Lung (tissue), 12 donors: Measurements from ENCODE around the gene SPRR2F. TPM values are rescaled to one million over a fixed set of nuclear protein-coding genes. Genes with fewer than 3 reads are reported as not detected.
"Not testable (repeated sequence)": the region's sequence is repeated elsewhere in the genome, so short reads cannot be mapped to it uniquely, and the experiment has no call there.

ENCODE experiments used
- ATAC-seq: fragments of 200-7000 bp; cut with Tn5 transposase; one replicate; pipeline ENCODE4 v1.9.1; 2020; ENCODE audit warnings: moderate number of reproducible peaks; ENCODE audit not compliant: insufficient read depth, low FRiP score
- DNase-seq, 3 donors: peaks; one replicate each; pipeline ENCODE4 v3.0.0-alpha.2; 2013 to 2017
- H3K27ac ChIP-seq, 2 donors: one replicate each; pipeline ENCODE4 v1.5.1; 2013; ENCODE audit warnings: mild to moderate bottlenecking in 2 of 2, moderate library complexity in 2 of 2, control low read depth in 1 of 2, inconsistent platforms in 1 of 2, low read depth in 1 of 2, low read length in 1 of 2
- H3K27me3 ChIP-seq, 3 donors: one replicate each; pipeline ENCODE4 v1.5.1; 2013; ENCODE audit warnings: low read length in 2 of 3; ENCODE audit not compliant: control insufficient read depth in 3 of 3, insufficient read depth in 3 of 3
- H3K36me3 ChIP-seq, 4 donors: one replicate each; pipeline ENCODE4 v1.5.1; 2013; ENCODE audit warnings: low read length in 4 of 4, mild to moderate bottlenecking in 1 of 4, moderate library complexity in 1 of 4; ENCODE audit not compliant: control insufficient read depth in 4 of 4, insufficient read depth in 4 of 4
- H3K4me1 ChIP-seq, 5 donors: one replicate each; pipeline ENCODE4 v1.5.1; 2013; ENCODE audit warnings: low read length in 5 of 5, mild to moderate bottlenecking in 2 of 5, moderate library complexity in 1 of 5; ENCODE audit not compliant: control insufficient read depth in 5 of 5, insufficient read depth in 5 of 5
- H3K4me3 ChIP-seq: one replicate; pipeline ENCODE4 v1.5.1; 2013; ENCODE audit warnings: mild to moderate bottlenecking, control low read depth, moderate library complexity
- H3K9ac ChIP-seq, 2 donors: one replicate each; pipeline ENCODE4 v1.5.1; 2013; ENCODE audit warnings: low read length in 2 of 2, control low read depth in 1 of 2; ENCODE audit not compliant: insufficient read depth in 1 of 2
- H3K9me3 ChIP-seq, 4 donors: one replicate each; pipeline ENCODE4 v1.5.1; 2013; ENCODE audit warnings: low read length in 3 of 4, mild to moderate bottlenecking in 1 of 4, moderate library complexity in 1 of 4; ENCODE audit not compliant: control insufficient read depth in 4 of 4, insufficient read depth in 3 of 4
- WGBS, 2 donors: extraction: QIAGEN DNeasy Blood & Tissue Kit; methylation state at CpG; one replicate each; pipeline ENCODE4 v1.1.7; 2013; 5-methylcytosine and 5-hydroxymethylcytosine counted together
- polyA plus RNA-seq, 2 donors: library from polyadenylated mRNA; stranded (reverse); fragments of 200-250 nt; gene quantifications; one replicate each; pipeline ENCODE4 v1.2.1, GENCODE V29; 2013
- total RNA-seq, 2 donors: library from RNA; depleted of rRNA in 1 of 2; stranded (reverse); fragments of >200 nt in 1 of 2; gene quantifications; one replicate each; pipeline ENCODE4 v1.2.1, GENCODE V29; 2014 to 2021
- TF ChIP-seq, protein P1 (sequence below): IDR thresholded peaks from 2 replicates; pipeline ENCODE4 v1.5.1; 2012; ENCODE audit warnings: mild to moderate bottlenecking; ENCODE audit errors: control extremely low read depth, extremely low read depth
- donor health status: control.
- donor health status: control.
- donor health status: Bipolar disorder and iron deficiency.
- donor health status: healthy.
- donor health status: DM: yes; HTN: yes; CAD: no.

Gene SPRR2F
- total and polyA plus RNA-seq, 4 donors = 0.73 TPM; not detected in 3

DNA sequence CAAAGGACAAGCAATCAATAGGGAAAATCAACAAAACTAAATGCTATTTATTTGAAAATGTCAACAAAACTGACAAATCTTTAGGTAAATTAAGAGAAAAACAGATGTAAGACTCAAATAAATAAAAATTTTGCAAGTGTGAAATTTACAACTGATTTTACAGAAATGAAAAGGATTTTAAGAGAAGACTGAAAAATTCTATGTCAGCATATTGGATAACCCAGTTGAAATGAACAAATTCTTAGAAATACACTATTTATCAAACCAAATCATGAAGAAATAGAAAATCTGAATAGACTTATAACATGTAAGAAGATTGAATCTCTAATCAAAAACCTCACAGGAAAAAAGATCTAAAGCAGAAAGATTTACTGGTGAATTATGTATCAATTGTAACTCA lies 7.6 kb upstream of the SPRR2F start:
- H3K27ac ChIP-seq = no peak overlapping the region
- no peaks in the 10 kb centered on the region for H3K4me1 ChIP-seq
- H3K4me3 ChIP-seq = no peak overlapping the region
- no peak for DNase-seq
- peaks cover 0 to 13% (median 2%) of the 10 kb centered on the region in 4 donors for H3K9me3 ChIP-seq
- H3K36me3 ChIP-seq = no peaks in the 10 kb centered on the region
- H3K9ac ChIP-seq = no peak overlapping the region
- no peaks in the 10 kb centered on the region for H3K27me3 ChIP-seq
- no peak for ATAC-seq
- TF ChIP-seq, protein P1, sequence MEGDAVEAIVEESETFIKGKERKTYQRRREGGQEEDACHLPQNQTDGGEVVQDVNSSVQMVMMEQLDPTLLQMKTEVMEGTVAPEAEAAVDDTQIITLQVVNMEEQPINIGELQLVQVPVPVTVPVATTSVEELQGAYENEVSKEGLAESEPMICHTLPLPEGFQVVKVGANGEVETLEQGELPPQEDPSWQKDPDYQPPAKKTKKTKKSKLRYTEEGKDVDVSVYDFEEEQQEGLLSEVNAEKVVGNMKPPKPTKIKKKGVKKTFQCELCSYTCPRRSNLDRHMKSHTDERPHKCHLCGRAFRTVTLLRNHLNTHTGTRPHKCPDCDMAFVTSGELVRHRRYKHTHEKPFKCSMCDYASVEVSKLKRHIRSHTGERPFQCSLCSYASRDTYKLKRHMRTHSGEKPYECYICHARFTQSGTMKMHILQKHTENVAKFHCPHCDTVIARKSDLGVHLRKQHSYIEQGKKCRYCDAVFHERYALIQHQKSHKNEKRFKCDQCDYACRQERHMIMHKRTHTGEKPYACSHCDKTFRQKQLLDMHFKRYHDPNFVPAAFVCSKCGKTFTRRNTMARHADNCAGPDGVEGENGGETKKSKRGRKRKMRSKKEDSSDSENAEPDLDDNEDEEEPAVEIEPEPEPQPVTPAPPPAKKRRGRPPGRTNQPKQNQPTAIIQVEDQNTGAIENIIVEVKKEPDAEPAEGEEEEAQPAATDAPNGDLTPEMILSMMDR = no peak

DNA sequence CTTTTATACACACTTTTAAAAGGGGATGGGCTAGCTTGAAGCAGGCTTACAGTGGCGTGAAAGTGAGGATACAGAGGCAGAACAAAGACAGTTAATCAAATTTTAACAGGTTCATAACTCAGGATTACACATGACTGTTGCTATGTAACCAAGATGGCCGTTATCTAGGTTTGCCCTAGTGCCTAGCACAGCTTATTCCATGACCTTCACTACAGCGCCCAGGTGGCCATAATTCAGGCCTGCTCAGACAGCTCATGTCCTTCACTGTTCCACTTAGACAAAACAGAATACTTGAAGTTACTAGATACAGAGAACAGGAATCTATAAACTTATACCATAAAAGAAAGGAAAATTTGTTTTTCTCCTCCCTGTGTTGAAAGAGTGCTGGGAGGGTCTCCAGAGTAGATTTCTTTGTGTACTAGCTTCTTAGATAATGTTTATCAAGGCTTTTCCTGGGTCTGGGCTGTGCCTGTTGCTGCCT lies 6.2 kb upstream of the SPRR2F start:
- no peaks in the 10 kb centered on the region for H3K36me3 ChIP-seq
- DNase-seq = no peak
- no peaks in the 10 kb centered on the region for H3K27me3 ChIP-seq
- H3K9ac ChIP-seq = no peak overlapping the region
- H3K4me3 ChIP-seq = no peak overlapping the region
- no peak overlapping the region for H3K27ac ChIP-seq
- ATAC-seq = no peak
- 55 to 64% methylated on average over 3 of the region's 3 CpGs for WGBS, 2 donors
- peaks cover 0 to 2% (median 1%) of the 10 kb centered on the region in 4 donors for H3K9me3 ChIP-seq
- no peaks in the 10 kb centered on the region for H3K4me1 ChIP-seq
- TF ChIP-seq, protein P1 = no peak

- H3K27ac ChIP-seq, H3K27me3 ChIP-seq, H3K9me3 ChIP-seq, DNase-seq, H3K4me3 ChIP-seq, H3K9ac ChIP-seq, H3K4me1 ChIP-seq, ATAC-seq, H3K36me3 ChIP-seq: not testable (repeated sequence)
Measured at GRCh38 chr1:153115264-153115663, 1.9 kb upstream of the SPRR2F start.

DNA sequence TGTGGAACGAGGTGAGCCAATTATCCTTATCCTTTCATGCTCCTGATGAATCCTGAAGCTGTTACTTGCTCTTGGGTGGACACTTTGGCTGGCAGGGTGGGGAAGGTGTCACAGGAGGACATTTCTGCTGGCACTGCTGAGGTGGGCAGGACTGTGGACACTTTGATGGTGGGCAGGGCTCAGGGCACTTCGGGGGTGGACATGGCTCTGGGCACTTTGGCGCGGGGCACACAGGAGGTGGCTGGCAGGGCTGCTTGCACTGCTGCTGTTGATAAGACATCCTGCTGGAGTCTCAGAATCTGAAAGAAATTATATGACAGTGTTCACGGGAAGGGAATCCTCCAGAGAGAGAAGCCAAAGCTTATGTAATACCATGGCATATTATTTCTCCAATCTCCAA lies 862 bp downstream of the SPRR2F start:
- not testable (repeated sequence) for H3K4me3 ChIP-seq, H3K27ac ChIP-seq, H3K9ac ChIP-seq, H3K36me3 ChIP-seq, DNase-seq, ATAC-seq, H3K9me3 ChIP-seq, H3K4me1 ChIP-seq, H3K27me3 ChIP-seq
- WGBS, 2 donors = 79 to 81% methylated on average over 5 of the region's 5 CpGs

DNA sequence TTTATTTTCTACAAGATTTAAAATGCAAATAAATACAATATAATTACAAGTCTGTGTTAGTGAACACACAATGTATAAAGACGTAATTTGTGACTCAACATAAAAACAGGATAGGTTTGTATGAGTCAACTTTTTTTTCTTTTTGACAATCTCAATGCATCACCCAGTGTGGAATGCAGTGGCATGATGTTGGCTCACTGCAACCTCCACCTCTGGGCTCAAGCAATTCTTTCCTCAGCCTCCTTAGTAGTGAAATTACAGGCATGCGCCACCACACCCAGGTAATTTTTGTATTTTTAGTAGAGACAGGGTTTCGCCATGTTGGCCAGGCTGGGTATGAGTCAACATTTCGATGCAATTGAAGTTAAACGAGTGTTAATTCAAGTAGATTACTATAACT lies 13.1 kb downstream of the SPRR2F start:
- TF ChIP-seq, protein P1 = no peak
- ATAC-seq (no peak), DNase-seq (no peak)
- no peak overlapping the region for H3K4me3 ChIP-seq
- no peak overlapping the region for H3K9ac ChIP-seq
- no peak overlapping the region for H3K27ac ChIP-seq
- 91 to 96% methylated on average over 5 of the region's 5 CpGs for WGBS, 2 donors
- H3K9me3 ChIP-seq = no peaks in the 10 kb centered on the region
- H3K36me3 ChIP-seq = no peaks in the 10 kb centered on the region
- H3K4me1 ChIP-seq = no peaks in the 10 kb centered on the region
- no peaks in the 10 kb centered on the region for H3K27me3 ChIP-seq
